Mucosa of descending colon (tissue), 3 donors: Measurements from ENCODE around the gene BAG5. TPM values are rescaled to one million over a fixed set of nuclear protein-coding genes. Genes with fewer than 3 reads are reported as not detected.

Source experiments
- ATAC-seq: fragments of 200-7000 bp; cut with Tn5 transposase; one replicate; pipeline ENCODE4 v1.9.1; 2020; ENCODE audit warnings: mild to moderate bottlenecking, moderate library complexity
- DNase-seq, 3 donors: peaks; one replicate each; pipeline ENCODE4 v3.0.0-alpha.2; 2020
- H3K36me3 ChIP-seq: fragments of 200-600 bp; one replicate; pipeline ENCODE4 v1.8.0; 2021; ENCODE audit warnings: low read depth, mild to moderate bottlenecking
- H3K4me1 ChIP-seq: fragments of 200-600 bp; one replicate; pipeline ENCODE4 v1.8.0; 2021; ENCODE audit warnings: low read depth, mild to moderate bottlenecking
- H3K4me3 ChIP-seq: fragments of 200-600 bp; one replicate; pipeline ENCODE4 v1.8.0; 2021; ENCODE audit warnings: mild to moderate bottlenecking
- H3K9me3 ChIP-seq: fragments of 200-600 bp; one replicate; pipeline ENCODE4 v1.8.0; 2021; ENCODE audit warnings: mild to moderate bottlenecking
- CTCF ChIP-seq: fragments of 200-600 bp; IDR thresholded peaks from one replicate; pipeline ENCODE4 v1.8.0; 2022; ENCODE audit warnings: antibody characterized with exemption, mild to moderate bottlenecking
- intact Hi-C, 2 donors: fragments of 100-400 bp; cut with DNase I in 1 of 2; cut with micrococcal nuclease in 1 of 2; formaldehyde crosslinking; loops; one replicate each; pipeline versions ENCODE4 v1.11.0 to v1.11.1; 2022; cut with DNase I, micrococcal nuclease
- total RNA-seq, 3 donors: library from RNA; stranded (reverse); fragmentation: NEBNext Ultra II Directional in 2 of 3; extraction: Animal tissue kit (Norgen Biotek cat#: 25700) in 2 of 3; gene quantifications; one replicate each; pipeline versions ENCODE4 v1.2.1 to v1.2.4, GENCODE V29; 2021 to 2023
- donor health status: DM: no; HTN: no; CAD: no; lungs with moderate emphysema.
- donor health status: DM: no; HTN: no; CAD: no.
- donor health status: DM: no; HTN: yes; CAD: no.

BAG5 gene
- total RNA-seq, 3 donors from 2014 or later, result 26.1 to 29.9 (median 28.0) TPM

DNA sequence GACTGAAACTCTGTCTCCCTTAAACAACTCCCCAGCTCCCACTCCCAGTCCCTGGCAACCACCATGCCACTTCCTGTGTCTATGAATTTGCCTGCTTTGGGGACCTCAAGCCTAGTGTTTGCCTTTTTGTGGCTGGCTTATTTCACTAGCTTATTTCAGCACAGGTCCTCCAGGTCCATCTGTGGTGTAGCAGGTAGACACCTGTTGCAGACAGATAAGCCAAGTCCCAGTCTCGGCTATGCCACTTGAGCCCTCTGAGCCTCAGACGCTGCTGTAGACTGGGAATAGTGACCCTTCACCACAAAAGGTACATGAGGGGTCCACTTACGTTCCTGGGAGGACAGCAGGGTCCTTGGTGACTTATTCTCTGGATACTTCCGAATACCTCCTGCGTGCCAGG lies 42.2 kb upstream of the BAG5 start:
- Histone ChIP-seq H3K4me1 (peaks cover 12% of the 10 kb centered on the region), H3K9me3 (no peaks in the 10 kb centered on the region), H3K36me3 (no peaks in the 10 kb centered on the region), H3K4me3 (no peak overlapping the region)
- intact Hi-C loops, result no loop called here
- ATAC-seq (no peak), DNase-seq (no peak)
- TF ChIP-seq CTCF, result no peak

- H3K4me1 ChIP-seq, result no peaks in the 10 kb centered on the region
- ATAC-seq (no peak), DNase-seq (no peak)
- H3K4me3 ChIP-seq, result no peak overlapping the region
- TF ChIP-seq CTCF, result no peak
- no peaks in the 10 kb centered on the region for H3K36me3 ChIP-seq
- intact Hi-C loops, result no loop called here
- no peaks in the 10 kb centered on the region for H3K9me3 ChIP-seq
Measured at GRCh38 chr14:103600503-103600902, 38.0 kb upstream of the BAG5 start.

DNA sequence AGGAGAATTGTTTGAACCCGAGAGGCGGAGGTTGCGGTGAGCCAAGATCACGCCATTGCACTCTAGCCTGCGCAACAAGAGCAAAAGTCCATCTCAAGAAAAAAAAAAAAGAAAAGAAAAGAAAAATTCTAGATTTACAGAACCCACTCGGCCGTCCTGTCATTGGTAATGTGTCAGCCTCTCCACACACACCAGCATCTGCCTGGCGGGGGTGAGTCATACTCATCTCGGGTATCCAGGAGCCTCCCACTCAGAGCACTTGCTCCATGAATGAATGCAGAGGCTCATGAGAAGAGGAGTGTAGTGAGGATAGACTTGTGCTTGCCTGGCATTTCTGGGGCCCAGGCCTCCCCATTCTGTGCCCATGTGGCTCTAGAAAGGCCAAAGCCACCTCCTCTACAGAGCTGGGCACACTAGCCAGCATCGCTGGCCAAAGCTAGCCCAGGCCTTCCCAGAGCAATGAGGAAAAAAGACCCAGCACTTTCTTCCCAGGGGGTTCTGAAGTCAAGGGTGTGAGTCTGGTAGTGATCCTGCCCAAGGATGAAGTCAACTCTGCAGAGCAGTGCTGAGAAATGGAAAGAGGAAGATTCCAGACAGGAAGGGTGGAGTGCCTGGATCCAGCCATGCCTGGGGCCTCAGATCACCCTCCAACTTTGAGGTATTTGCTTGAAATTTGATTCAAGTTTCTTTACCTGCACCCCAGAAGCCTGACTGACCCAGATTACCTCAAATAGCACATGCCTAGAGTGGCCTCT lies 35.3 kb upstream of the BAG5 start:
- H3K36me3 ChIP-seq, result no peaks in the 10 kb centered on the region
- H3K4me3 ChIP-seq, result no peak overlapping the region
- no peaks in the 10 kb centered on the region for H3K9me3 ChIP-seq
- no peak for TF ChIP-seq CTCF
- DNase-seq, result no peak
- H3K4me1 ChIP-seq, result no peaks in the 10 kb centered on the region
- intact Hi-C loops, result no loop called here
- no peak for ATAC-seq

DNA sequence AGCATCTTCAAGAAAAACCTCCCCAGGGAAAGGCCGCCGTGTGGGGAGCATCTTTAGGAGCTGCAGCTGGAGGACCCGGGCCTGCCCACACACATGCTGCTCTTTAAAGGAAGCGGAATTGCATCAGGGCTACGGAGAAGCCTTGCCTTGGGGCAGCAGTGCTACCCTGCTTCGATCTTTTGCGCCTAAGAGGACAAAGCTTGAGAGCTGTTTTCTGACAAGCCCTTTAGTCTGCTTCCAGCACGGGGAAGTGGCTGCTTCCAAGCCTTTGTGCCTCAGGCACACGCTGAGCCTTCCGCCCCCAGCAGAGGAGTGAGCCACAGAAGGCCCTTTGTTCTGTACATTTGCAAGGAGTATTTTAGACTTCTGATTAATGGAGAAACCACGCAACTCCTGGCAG lies 31.8 kb upstream of the BAG5 start:
- intact Hi-C loops, result no loop called here
- no peaks in the 10 kb centered on the region for H3K9me3 ChIP-seq
- no peaks in the 10 kb centered on the region for H3K4me1 ChIP-seq
- TF ChIP-seq CTCF, result no peak
- H3K4me3 ChIP-seq, result no peak overlapping the region
- ATAC-seq (no peak), DNase-seq (no peak)
- no peaks in the 10 kb centered on the region for H3K36me3 ChIP-seq

DNA sequence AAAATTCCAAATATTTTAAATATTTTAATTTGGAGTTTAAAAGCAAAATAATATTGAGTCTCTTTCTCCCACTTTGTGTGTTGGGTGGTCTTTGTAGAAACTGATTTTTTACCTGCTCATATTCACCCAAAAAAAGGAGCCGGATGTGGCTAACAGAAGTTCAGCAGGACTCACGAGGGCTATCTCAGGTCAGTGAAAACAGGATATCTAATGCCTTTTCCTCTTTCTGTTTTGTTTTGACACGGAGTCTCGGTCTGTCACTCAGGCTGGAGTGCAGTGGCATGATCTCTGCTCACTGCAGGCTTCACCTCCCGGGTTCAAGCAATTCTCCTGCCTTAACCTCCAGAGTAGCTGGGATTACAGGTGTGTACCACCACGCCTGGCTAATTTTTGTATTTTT lies 31.1 kb upstream of the BAG5 start:
- ATAC-seq, result peak; percentile 48
- TF ChIP-seq CTCF, result no peak
- Histone ChIP-seq H3K4me3 (no peak overlapping the region), H3K9me3 (no peaks in the 10 kb centered on the region), H3K36me3 (no peaks in the 10 kb centered on the region), H3K4me1 (no peaks in the 10 kb centered on the region)
- intact Hi-C loops, result no loop called here
- DNase-seq, result no peak
